Astrocyte (in vitro differentiated cells and primary cell): Measurements from ENCODE around the gene ORM1. TPM values are rescaled to one million over a fixed set of nuclear protein-coding genes. Genes with fewer than 3 reads are reported as not detected.

Experiments used
- DNase-seq: peaks from one replicate; pipeline ENCODE4 v3.0.0-alpha.2; 2010; ENCODE audit warnings: low read depth
- FAIRE-seq: peaks from 2 replicates; lab custom pipeline; 2011; peaks lifted over from hg19 to GRCh38; lab: Jason Lieb, UNC
- H2AFZ ChIP-seq: 2 replicates; pipeline ENCODE4 v1.6.0; 2012; ENCODE audit warnings: low read depth, low read length, inconsistent platforms
- H3K27ac ChIP-seq: 2 replicates; pipeline ENCODE4 v1.5.1; 2011; ENCODE audit warnings: low read depth, low read length, inconsistent platforms
- H3K27me3 ChIP-seq: 2 replicates; pipeline ENCODE4 v1.6.0; 2011; ENCODE audit warnings: low read length, inconsistent platforms; ENCODE audit not compliant: insufficient read depth
- H3K36me3 ChIP-seq: 2 replicates; pipeline ENCODE4 v1.5.1; 2011; ENCODE audit warnings: low read length, inconsistent platforms; ENCODE audit not compliant: insufficient read depth
- H3K4me1 ChIP-seq: 2 replicates; pipeline ENCODE4 v1.5.1; 2011; ENCODE audit warnings: low read length, inconsistent platforms; ENCODE audit not compliant: insufficient read depth
- H3K4me2 ChIP-seq: 2 replicates; pipeline ENCODE4 v1.6.0; 2012; ENCODE audit warnings: low read length, inconsistent platforms
- H3K4me3 ChIP-seq: 2 replicates; pipeline ENCODE4 v1.5.1; 2011; ENCODE audit warnings: low read depth, mild to moderate bottlenecking, low read length, inconsistent platforms; ENCODE audit not compliant: insufficient read depth
- H3K79me2 ChIP-seq: 2 replicates; pipeline ENCODE4 v1.6.0; 2012; ENCODE audit warnings: mild to moderate bottlenecking, low read length, inconsistent platforms; ENCODE audit not compliant: insufficient read depth
- H3K9ac ChIP-seq: 2 replicates; pipeline ENCODE4 v1.6.0; 2012; ENCODE audit warnings: mild to moderate bottlenecking, low read length, inconsistent platforms
- H3K9me3 ChIP-seq: 2 replicates; pipeline ENCODE4 v1.5.1; 2012; ENCODE audit warnings: low read depth, mild to moderate bottlenecking, low read length, inconsistent platforms; ENCODE audit not compliant: insufficient read depth
- H4K20me1 ChIP-seq: 2 replicates; pipeline ENCODE4 v1.6.0; 2012; ENCODE audit warnings: low read length, inconsistent platforms; ENCODE audit not compliant: insufficient read depth
- H3K27ac Mint-ChIP-seq: one replicate; pipeline ENCODE4 v1.8.0; 2021; ENCODE audit warnings: mild to moderate bottlenecking, mixed read lengths; ENCODE audit not compliant: unreplicated experiment
- H3K27me3 Mint-ChIP-seq: one replicate; pipeline ENCODE4 v1.8.0; 2021; ENCODE audit warnings: low read depth, mixed read lengths; ENCODE audit not compliant: unreplicated experiment
- H3K36me3 Mint-ChIP-seq: one replicate; pipeline ENCODE4 v1.8.0; 2021; ENCODE audit warnings: low read depth, mixed read lengths; ENCODE audit not compliant: unreplicated experiment
- H3K4me1 Mint-ChIP-seq: one replicate; pipeline ENCODE4 v1.8.0; 2021; ENCODE audit warnings: low read depth, mixed read lengths; ENCODE audit not compliant: unreplicated experiment
- H3K4me3 Mint-ChIP-seq: one replicate; pipeline ENCODE4 v1.8.0; 2021; ENCODE audit warnings: mild to moderate bottlenecking, moderate library complexity, mixed read lengths; ENCODE audit not compliant: unreplicated experiment
- H3K9me3 Mint-ChIP-seq: one replicate; pipeline ENCODE4 v1.8.0; 2021; ENCODE audit warnings: mild to moderate bottlenecking, mixed read lengths; ENCODE audit not compliant: unreplicated experiment
- EZH2 ChIP-seq: IDR thresholded peaks from 2 replicates; pipeline ENCODE4 v1.6.1; 2012; ENCODE audit warnings: mild to moderate bottlenecking, low read length, inconsistent platforms; ENCODE audit not compliant: insufficient read depth
- total RNA-seq: library from RNA; stranded (reverse); gene quantifications from 2 replicates; pipeline ENCODE4 v1.2.1, GENCODE V29; 2021
- TF ChIP-seq, protein P1 (sequence below): IDR thresholded peaks from 2 replicates; pipeline ENCODE4 v1.5.1; 2011; ENCODE audit warnings: low read depth, mild to moderate bottlenecking, inconsistent platforms, low read length, moderate library complexity; ENCODE audit not compliant: insufficient read depth

The ORM1 gene
- total RNA-seq, 1 donor from 2014 or later: not detected

DNA sequence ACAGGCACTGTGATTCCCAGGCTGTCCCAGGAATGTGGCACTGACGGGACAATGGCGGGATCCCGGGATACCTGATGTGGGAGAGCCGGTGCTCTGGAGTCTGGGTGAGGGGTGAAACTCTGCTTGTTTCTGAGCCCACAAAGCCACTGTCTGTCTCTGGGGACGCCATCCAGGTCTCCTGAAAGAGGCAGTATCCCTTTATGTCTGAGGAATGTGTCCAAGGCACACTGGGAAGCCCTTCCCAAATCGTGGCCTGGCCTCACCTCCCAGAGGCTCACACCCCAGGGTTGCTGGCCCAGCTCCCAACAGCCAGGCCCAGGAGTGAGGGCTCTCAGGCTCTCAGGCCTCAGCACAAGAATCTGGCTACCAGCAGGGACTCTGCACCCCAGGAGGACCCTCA, 33.9 kb downstream of the ORM1 start:
- Histone ChIP-seq H2AFZ (no peak overlapping the region), H3K27me3 (no peaks in the 10 kb centered on the region), H3K79me2 (no peaks in the 10 kb centered on the region), H3K27ac (no peak overlapping the region), H3K4me3 (no peak overlapping the region), H3K4me1 (no peaks in the 10 kb centered on the region), H3K36me3 (peaks cover 14% of the 10 kb centered on the region), H4K20me1 (no peaks in the 10 kb centered on the region), H3K9ac (no peak overlapping the region), H3K4me2 (no peak overlapping the region), H3K9me3 (no peaks in the 10 kb centered on the region)
- DNase-seq: no peak
- Mint-ChIP-seq H3K4me3 (no peak overlapping the region), H3K27me3 (no peaks in the 10 kb centered on the region), H3K27ac (no peak overlapping the region), H3K9me3 (no peaks in the 10 kb centered on the region), H3K4me1 (no peaks in the 10 kb centered on the region), H3K36me3 (peaks cover 40% of the 10 kb centered on the region)
- FAIRE-seq: no peak
- TF ChIP-seq, protein P1, sequence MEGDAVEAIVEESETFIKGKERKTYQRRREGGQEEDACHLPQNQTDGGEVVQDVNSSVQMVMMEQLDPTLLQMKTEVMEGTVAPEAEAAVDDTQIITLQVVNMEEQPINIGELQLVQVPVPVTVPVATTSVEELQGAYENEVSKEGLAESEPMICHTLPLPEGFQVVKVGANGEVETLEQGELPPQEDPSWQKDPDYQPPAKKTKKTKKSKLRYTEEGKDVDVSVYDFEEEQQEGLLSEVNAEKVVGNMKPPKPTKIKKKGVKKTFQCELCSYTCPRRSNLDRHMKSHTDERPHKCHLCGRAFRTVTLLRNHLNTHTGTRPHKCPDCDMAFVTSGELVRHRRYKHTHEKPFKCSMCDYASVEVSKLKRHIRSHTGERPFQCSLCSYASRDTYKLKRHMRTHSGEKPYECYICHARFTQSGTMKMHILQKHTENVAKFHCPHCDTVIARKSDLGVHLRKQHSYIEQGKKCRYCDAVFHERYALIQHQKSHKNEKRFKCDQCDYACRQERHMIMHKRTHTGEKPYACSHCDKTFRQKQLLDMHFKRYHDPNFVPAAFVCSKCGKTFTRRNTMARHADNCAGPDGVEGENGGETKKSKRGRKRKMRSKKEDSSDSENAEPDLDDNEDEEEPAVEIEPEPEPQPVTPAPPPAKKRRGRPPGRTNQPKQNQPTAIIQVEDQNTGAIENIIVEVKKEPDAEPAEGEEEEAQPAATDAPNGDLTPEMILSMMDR: no peak
- no peak for TF ChIP-seq EZH2

DNA sequence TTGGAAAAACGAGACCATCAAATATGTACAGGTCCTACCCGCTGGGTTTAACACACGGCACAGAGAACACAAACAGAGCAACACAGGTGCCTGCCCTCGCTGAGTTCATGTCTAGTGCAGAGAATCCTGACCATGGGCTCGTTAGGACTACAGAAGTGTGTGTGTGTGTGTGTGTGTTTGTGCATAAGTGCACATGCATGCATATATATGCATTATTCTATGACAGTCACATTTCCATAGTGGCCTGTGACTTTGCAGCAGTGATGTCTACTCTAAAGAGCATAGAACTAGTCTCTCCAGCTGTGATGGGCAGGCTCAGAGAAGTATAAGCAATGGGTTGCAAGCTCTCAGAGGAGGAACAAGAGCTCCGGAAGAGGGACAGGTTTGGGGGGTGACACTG, 34.5 kb downstream of the ORM1 start:
- peaks cover 14% of the 10 kb centered on the region for H3K36me3 ChIP-seq
- peaks cover 42% of the 10 kb centered on the region for H3K36me3 Mint-ChIP-seq
- no peak for FAIRE-seq

DNA sequence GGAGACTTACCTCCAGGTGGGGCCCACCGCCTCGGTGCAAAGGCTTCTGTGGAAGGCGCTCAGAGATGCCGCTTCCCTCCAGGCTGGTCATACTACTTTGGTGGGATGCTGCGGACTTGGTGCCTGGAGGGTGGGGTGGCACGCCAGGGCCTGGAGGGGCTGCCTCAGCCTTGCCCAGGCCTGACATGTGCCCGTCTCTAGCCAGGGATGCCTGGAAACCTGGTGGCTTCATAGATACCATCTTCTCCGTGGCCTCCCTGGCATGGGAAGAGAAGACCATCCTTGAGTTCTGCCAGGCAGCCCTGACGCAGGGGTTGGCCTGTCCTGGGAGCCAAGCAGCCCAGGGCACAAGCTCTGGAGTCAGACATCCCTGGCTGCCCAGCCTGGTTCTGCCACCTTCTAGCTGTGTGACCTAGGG, 35.0 kb downstream of the ORM1 start:
- H3K4me2 ChIP-seq: no peak overlapping the region
- FAIRE-seq (no peak), DNase-seq (no peak)

More for the DNA sequence above, 34.5 kb downstream of the ORM1 start:
- no peak for DNase-seq
- Histone ChIP-seq H4K20me1 (no peaks in the 10 kb centered on the region), H3K9ac (no peak overlapping the region), H3K4me3 (no peak overlapping the region), H3K4me2 (no peak overlapping the region), H3K9me3 (no peaks in the 10 kb centered on the region), H3K27me3 (no peaks in the 10 kb centered on the region), H3K79me2 (no peaks in the 10 kb centered on the region), H3K4me1 (no peaks in the 10 kb centered on the region), H2AFZ (no peak overlapping the region), H3K27ac (no peak overlapping the region)
- H3K9me3 Mint-ChIP-seq: no peaks in the 10 kb centered on the region
- H3K4me1 Mint-ChIP-seq: no peaks in the 10 kb centered on the region
- TF ChIP-seq, protein P1: no peak
- TF ChIP-seq EZH2: no peak
- H3K4me3 Mint-ChIP-seq: no peak overlapping the region
- H3K27ac Mint-ChIP-seq: no peak overlapping the region
- no peaks in the 10 kb centered on the region for H3K27me3 Mint-ChIP-seq

More for the DNA sequence above, 35.0 kb downstream of the ORM1 start:
- Histone ChIP-seq H3K79me2 (no peaks in the 10 kb centered on the region), H3K4me1 (no peaks in the 10 kb centered on the region), H4K20me1 (no peaks in the 10 kb centered on the region), H3K27me3 (no peaks in the 10 kb centered on the region), H3K9ac (no peak overlapping the region), H3K36me3 (peaks cover 14% of the 10 kb centered on the region), H3K27ac (no peak overlapping the region), H3K9me3 (no peaks in the 10 kb centered on the region), H3K4me3 (no peak overlapping the region), H2AFZ (no peak overlapping the region)
- Mint-ChIP-seq H3K36me3 (peaks cover 42% of the 10 kb centered on the region), H3K27me3 (no peaks in the 10 kb centered on the region), H3K9me3 (no peaks in the 10 kb centered on the region), H3K4me1 (no peaks in the 10 kb centered on the region), H3K4me3 (no peak overlapping the region), H3K27ac (no peak overlapping the region)
- no peak for TF ChIP-seq EZH2
- TF ChIP-seq, protein P1: no peak
